WTC11 (cell line): Measurements from ENCODE around the gene RASA2.

Experiments
- ATF3 ChIP-seq: sonication (generic); formaldehyde crosslinking; conservative IDR thresholded peaks from 2 replicates; pipeline ENCODE4 v1.8.1; 2022; ENCODE audit warnings: mild to moderate bottlenecking, missing genetic modification reagents
- CBFB ChIP-seq: sonication (generic); formaldehyde crosslinking; IDR thresholded peaks from 2 replicates; pipeline ENCODE4 v1.8.1; 2022; ENCODE audit warnings: mild to moderate bottlenecking, low read depth, missing genetic modification reagents
- E2F4 ChIP-seq: sonication (generic); formaldehyde crosslinking; IDR thresholded peaks from 2 replicates; pipeline ENCODE4 v1.8.1; 2022; ENCODE audit warnings: low read depth, mild to moderate bottlenecking, moderate library complexity, missing genetic modification reagents, borderline replicate concordance
- E2F5 ChIP-seq: sonication (generic); formaldehyde crosslinking; IDR thresholded peaks from 2 replicates; pipeline ENCODE4 v1.8.1; 2022; ENCODE audit warnings: mild to moderate bottlenecking, moderate library complexity, missing genetic modification reagents
- ERG ChIP-seq: fragments of 250-450 bp; sonication (Bioruptor Pico); IDR thresholded peaks from 2 replicates; pipeline ENCODE4 v1.8.0; 2021; ENCODE audit warnings: mild to moderate bottlenecking
- FOXK1 ChIP-seq: sonication (generic); formaldehyde crosslinking; IDR thresholded peaks from 2 replicates; pipeline ENCODE4 v1.8.0; 2022; ENCODE audit warnings: mild to moderate bottlenecking, moderate library complexity, missing genetic modification reagents
- MXD4 ChIP-seq: fragments of 250-450 bp; sonication (Bioruptor Pico); IDR thresholded peaks from 2 replicates; pipeline ENCODE4 v1.8.0; 2021; ENCODE audit warnings: mild to moderate bottlenecking, moderate library complexity, borderline replicate concordance
- NFATC4 ChIP-seq: fragments of 250-450 bp; sonication (Bioruptor Pico); IDR thresholded peaks from 2 replicates; pipeline ENCODE4 v1.9.0; 2021; ENCODE audit warnings: mild to moderate bottlenecking

GRCh38 chr3:141449424-141449823 is 37.4 kb upstream of the RASA2 start:
- TF ChIP-seq E2F5 (CRISPR knock-in tag) (no peak), ATF3 (no peak), E2F4 (CRISPR knock-in tag) (no peak), FOXK1 (CRISPR knock-in tag) (no peak), CBFB (CRISPR knock-in tag) (no peak), ERG (CRISPR knock-in tag) (no peak), MXD4 (CRISPR knock-in tag) (no peak), NFATC4 (no peak)
